Endothelial cell of umbilical vein (primary cell): ENCODE data around the gene SNCAIP. TPM values are rescaled to one million over a fixed set of nuclear protein-coding genes. Genes with fewer than 3 reads are reported as not detected.

Experiments used
- BruUV-seq: library from RNA; stranded (reverse); fragments of 400-500 nt; replicated peaks from 2 replicates; lab custom pipeline; 2021; lab: Mats Ljungman, UMichigan
- CTCF ChIA-PET: fragments of 300-600, 350-600 bp; sonication (Branson Sonifier 250); formaldehyde crosslinking; loops from one replicate; lab custom pipeline; 2021; ENCODE audit warnings: antibody characterized with exemption, inconsistent platforms; lab: Charles Lee
- POLR2A ChIA-PET: fragments of 300-600, 350-600 bp; sonication (Branson Sonifier 250); formaldehyde crosslinking; loops from one replicate; lab custom pipeline; 2021; ENCODE audit warnings: antibody characterized with exemption, inconsistent platforms; lab: Charles Lee
- DNase-seq: peaks from one replicate; pipeline ENCODE4 v3.0.0-alpha.2; 2011; ENCODE audit warnings: low read depth, low spot score
- FAIRE-seq: peaks from 2 replicates; lab custom pipeline; 2011; peaks lifted over from hg19 to GRCh38; lab: Jason Lieb, UNC
- H2AFZ ChIP-seq: 2 replicates; pipeline ENCODE4 v1.6.0; 2012; ENCODE audit warnings: low read depth, low read length, control low read depth, inconsistent platforms
- H3K27ac ChIP-seq: 2 replicates; pipeline ENCODE4 v1.5.1; 2011; ENCODE audit warnings: low read depth, mild to moderate bottlenecking, control low read depth, low read length, moderate library complexity; ENCODE audit not compliant: insufficient read depth
- H3K27me3 ChIP-seq, 2 experiments: 2 replicates each; pipeline versions ENCODE4 v1.6.0 to v1.6.1; 2011; ENCODE audit warnings: low read length in 2 of 2, mixed read lengths in 1 of 2; ENCODE audit not compliant: control insufficient read depth in 2 of 2, insufficient read depth in 2 of 2
- H3K36me3 ChIP-seq, 2 experiments: 2 replicates in 1 of 2; 3 replicates in 1 of 2; pipeline ENCODE4 v1.5.1; 2011; ENCODE audit warnings: low read length in 2 of 2, mild to moderate bottlenecking in 1 of 2, moderate library complexity in 1 of 2; ENCODE audit not compliant: control insufficient read depth in 2 of 2, insufficient read depth in 2 of 2; ENCODE audit errors: extremely low read depth in 1 of 2
- H3K4me1 ChIP-seq: 3 replicates; pipeline ENCODE4 v1.5.1; 2011; ENCODE audit warnings: mild to moderate bottlenecking, low read length; ENCODE audit not compliant: control insufficient read depth, insufficient read depth; ENCODE audit errors: extremely low read depth
- H3K4me2 ChIP-seq: 2 replicates; pipeline ENCODE4 v1.6.1; 2011; ENCODE audit warnings: low read length, control low read depth, mixed read lengths; ENCODE audit not compliant: insufficient read depth
- H3K4me3 ChIP-seq, 3 experiments: fragments of 200-600 bp in 1 of 3; sonication (generic), shearing (Covaris generic) in 1 of 3; replicated peaks in 1 of 3; 2 replicates each; pipeline ENCODE4 v1.5.1; 2011 to 2016; ENCODE audit warnings: control low read depth in 3 of 3, low read length in 3 of 3, mild to moderate bottlenecking in 2 of 3, inconsistent platforms in 1 of 3, low read depth in 1 of 3, moderate library complexity in 1 of 3; ENCODE audit not compliant: insufficient read depth in 1 of 3
- H3K79me2 ChIP-seq: 2 replicates; pipeline ENCODE4 v1.6.0; 2012; ENCODE audit warnings: low read length, inconsistent platforms; ENCODE audit not compliant: control insufficient read depth, insufficient read depth
- H3K9ac ChIP-seq: replicated peaks from 2 replicates; pipeline ENCODE3; 2011; ENCODE audit warnings: low read length, control low read depth; ENCODE audit not compliant: insufficient read depth; ENCODE audit errors: extremely low read depth
- H3K9me1 ChIP-seq: replicated peaks from 3 replicates; pipeline ENCODE4 v1.6.0; 2011; ENCODE audit warnings: mild to moderate bottlenecking, low read length; ENCODE audit not compliant: control insufficient read depth, insufficient read depth; ENCODE audit errors: extremely low read depth
- H3K9me3 ChIP-seq: replicated peaks from 2 replicates; pipeline ENCODE4 v1.5.1; 2012; ENCODE audit warnings: low read length, inconsistent platforms; ENCODE audit not compliant: control insufficient read depth, insufficient read depth
- H4K20me1 ChIP-seq: replicated peaks from 2 replicates; pipeline ENCODE3; 2011; ENCODE audit warnings: mild to moderate bottlenecking, low read length; ENCODE audit not compliant: control insufficient read depth, insufficient read depth; ENCODE audit errors: extremely low read depth
- EZH2 ChIP-seq: IDR thresholded peaks from 2 replicates; pipeline ENCODE4 v1.6.1; 2012; ENCODE audit warnings: borderline replicate concordance, low read depth, mild to moderate bottlenecking, moderate library complexity, low read length, inconsistent platforms; ENCODE audit not compliant: severe bottlenecking
- FOS ChIP-seq: IDR thresholded peaks from 2 replicates; pipeline ENCODE4 v1.6.1; 2011; ENCODE audit warnings: mild to moderate bottlenecking, low read length, moderate library complexity, borderline replicate concordance; ENCODE audit not compliant: insufficient read depth
- GATA2 ChIP-seq: IDR thresholded peaks from 2 replicates; pipeline ENCODE4 v1.7.0; 2011; ENCODE audit warnings: low read depth, mild to moderate bottlenecking, moderate library complexity, mixed read lengths, low read length; ENCODE audit not compliant: insufficient read length, insufficient read depth
- JUN ChIP-seq: IDR thresholded peaks from 2 replicates; pipeline ENCODE4 v1.6.1; 2011; ENCODE audit warnings: borderline replicate concordance, low read depth; ENCODE audit not compliant: insufficient read length, insufficient read depth
- MYC ChIP-seq: IDR thresholded peaks from one replicate; pipeline ENCODE4 v1.6.1; 2011; ENCODE audit warnings: mild to moderate bottlenecking, low read depth, low read length
- POLR2A ChIP-seq: IDR thresholded peaks from 2 replicates; pipeline ENCODE4 v1.6.1; 2012; ENCODE audit warnings: low read depth, mild to moderate bottlenecking, control low read depth, low read length
- POLR2AphosphoS5 ChIP-seq: IDR thresholded peaks from 2 replicates; pipeline ENCODE4 v1.6.1; 2012; ENCODE audit warnings: low read depth, mild to moderate bottlenecking, control low read depth, low read length, moderate library complexity; ENCODE audit not compliant: insufficient read depth
- dilution Hi-C: fragments of 300-500 bp; cut with MboI; formaldehyde crosslinking; loops from one replicate; pipeline ENCODE4 v1.15.0; 2019; ENCODE audit warnings: low sequenced_read_pairs; ENCODE audit not compliant: extremely low pct_ligation_motif_present
- intact Hi-C: fragments of 100-400 bp; cut with micrococcal nuclease; formaldehyde crosslinking; loops from one replicate; pipeline ENCODE4 v1.10.0; 2022
- polyA plus RNA-seq, 4 experiments: library from polyadenylated mRNA; depleted of rRNA in 3 of 4; stranded (reverse) in 3 of 4; unstranded in 1 of 4; fragments of >200 nt; gene quantifications; 2 replicates each; pipeline versions ENCODE4 v1.2.1 to v1.2.3, GENCODE V29; 2011 to 2012; ENCODE audit warnings: missing spikeins in 1 of 4
- total RNA-seq: library from RNA; stranded (reverse); gene quantifications from 2 replicates; pipeline ENCODE4 v1.2.3, GENCODE V29; 2021
- TF ChIP-seq, protein P1 (sequence below), 2 donors: IDR thresholded peaks; 1 replicate in 1 of 2; 2 replicates in 1 of 2; pipeline ENCODE4 v1.5.1; 2011; ENCODE audit warnings: low read length in 2 of 2, mild to moderate bottlenecking in 2 of 2, moderate library complexity in 2 of 2, control low read depth in 1 of 2, inconsistent platforms in 1 of 2, low read depth in 1 of 2; ENCODE audit not compliant: insufficient read depth in 1 of 2; ENCODE audit errors: extremely low read depth in 1 of 2
- TF ChIP-seq, protein P2 (sequence below): IDR thresholded peaks from 2 replicates; pipeline ENCODE4 v1.6.1; 2011; ENCODE audit not compliant: insufficient read depth, insufficient read length

The SNCAIP gene
- total and polyA plus RNA-seq, 2 donors (not counting 3 experiments of a cell fraction or from before 2014, with no cell fraction given) = 13.1 to 42.0 TPM

DNA sequence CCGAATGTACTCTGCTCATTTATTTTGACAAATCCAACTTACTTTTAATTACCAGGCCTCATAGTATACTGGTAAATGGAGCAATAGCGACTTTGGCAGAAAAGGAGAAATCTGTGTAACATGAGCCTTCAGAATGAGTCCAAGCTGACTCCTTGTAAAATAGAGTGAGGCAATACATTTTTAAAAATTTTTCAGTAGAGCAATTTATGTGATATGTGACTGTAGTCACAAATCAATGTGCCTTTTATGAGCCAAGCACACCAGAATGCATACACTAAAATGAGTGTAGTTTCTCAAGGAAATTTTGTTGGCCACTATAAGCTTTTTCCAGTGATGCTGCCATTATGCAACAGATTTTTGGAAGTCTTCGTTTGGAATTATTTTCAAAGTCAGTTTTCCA is 73.8 kb downstream of the SNCAIP start:
- intact Hi-C loops (no loop called here), dilution Hi-C loops (no loop called here)
- Histone ChIP-seq H3K4me2 (no peak overlapping the region), H2AFZ (no peak overlapping the region), H3K9me3 (no peaks in the 10 kb centered on the region), H3K79me2 (no peaks in the 10 kb centered on the region), H3K36me3 (no peaks in the 10 kb centered on the region), H4K20me1 (no peaks in the 10 kb centered on the region), H3K9me1 (no peaks in the 10 kb centered on the region), H3K27ac (no peak overlapping the region), H3K9ac (no peak overlapping the region), H3K4me1 (no peaks in the 10 kb centered on the region), H3K4me3 (no peak overlapping the region), H3K27me3 (no peaks in the 10 kb centered on the region)
- DNase-seq = no peak
- TF ChIP-seq EZH2 (no peak), FOS (no peak), POLR2AphosphoS5 (no peak), POLR2A (no peak)
- TF ChIP-seq, protein P1, sequence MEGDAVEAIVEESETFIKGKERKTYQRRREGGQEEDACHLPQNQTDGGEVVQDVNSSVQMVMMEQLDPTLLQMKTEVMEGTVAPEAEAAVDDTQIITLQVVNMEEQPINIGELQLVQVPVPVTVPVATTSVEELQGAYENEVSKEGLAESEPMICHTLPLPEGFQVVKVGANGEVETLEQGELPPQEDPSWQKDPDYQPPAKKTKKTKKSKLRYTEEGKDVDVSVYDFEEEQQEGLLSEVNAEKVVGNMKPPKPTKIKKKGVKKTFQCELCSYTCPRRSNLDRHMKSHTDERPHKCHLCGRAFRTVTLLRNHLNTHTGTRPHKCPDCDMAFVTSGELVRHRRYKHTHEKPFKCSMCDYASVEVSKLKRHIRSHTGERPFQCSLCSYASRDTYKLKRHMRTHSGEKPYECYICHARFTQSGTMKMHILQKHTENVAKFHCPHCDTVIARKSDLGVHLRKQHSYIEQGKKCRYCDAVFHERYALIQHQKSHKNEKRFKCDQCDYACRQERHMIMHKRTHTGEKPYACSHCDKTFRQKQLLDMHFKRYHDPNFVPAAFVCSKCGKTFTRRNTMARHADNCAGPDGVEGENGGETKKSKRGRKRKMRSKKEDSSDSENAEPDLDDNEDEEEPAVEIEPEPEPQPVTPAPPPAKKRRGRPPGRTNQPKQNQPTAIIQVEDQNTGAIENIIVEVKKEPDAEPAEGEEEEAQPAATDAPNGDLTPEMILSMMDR (IDR thresholded peaks at IDR 0.05; ENCODE audit: extremely low read depth in 1 of 2, insufficient read depth in 1 of 2, low read depth in 1 of 2, low read length in 2 of 2) = no peak
- FAIRE-seq = no peak
- POLR2A ChIA-PET = no interaction called here
- BruUV-seq = no TSS peak
- CTCF ChIA-PET = interaction anchor here (0.8 kb wide), 1 partner anchor 14 kb away, joined by 3 read pairs; no protein-coding TSS in a partner anchor

- dilution Hi-C loops (no loop called here), intact Hi-C loops (no loop called here)
- FAIRE-seq (no peak), DNase-seq (no peak)
- H3K27me3 ChIP-seq = no peaks in the 10 kb centered on the region
- H3K4me3 ChIP-seq = no peak overlapping the region
- H3K27ac ChIP-seq = no peak overlapping the region
- no peak overlapping the region for H2AFZ ChIP-seq
- no peak overlapping the region for H3K4me2 ChIP-seq
- H4K20me1 ChIP-seq = no peaks in the 10 kb centered on the region
- no peak for TF ChIP-seq JUN
- no peak for TF ChIP-seq EZH2
- TF ChIP-seq, protein P2, sequence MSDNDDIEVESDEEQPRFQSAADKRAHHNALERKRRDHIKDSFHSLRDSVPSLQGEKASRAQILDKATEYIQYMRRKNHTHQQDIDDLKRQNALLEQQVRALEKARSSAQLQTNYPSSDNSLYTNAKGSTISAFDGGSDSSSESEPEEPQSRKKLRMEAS = no peak
- no peak for TF ChIP-seq MYC
- no peak for TF ChIP-seq FOS
- TF ChIP-seq POLR2A = no peak
- TF ChIP-seq, protein P1 (IDR thresholded peaks at IDR 0.05; ENCODE audit: extremely low read depth in 1 of 2, insufficient read depth in 1 of 2, low read depth in 1 of 2, low read length in 2 of 2) = no peak
- TF ChIP-seq POLR2AphosphoS5 = no peak
- no peak for TF ChIP-seq GATA2
- no peaks in the 10 kb centered on the region for H3K79me2 ChIP-seq
- H3K9me3 ChIP-seq = no peaks in the 10 kb centered on the region
- H3K36me3 ChIP-seq = no peaks in the 10 kb centered on the region
- no peaks in the 10 kb centered on the region for H3K9me1 ChIP-seq
- no TSS peak for BruUV-seq
- ChIA-PET POLR2A (no interaction called here), CTCF (no interaction called here)
- H3K4me1 ChIP-seq = no peaks in the 10 kb centered on the region
- no peak overlapping the region for H3K9ac ChIP-seq
Observed at GRCh38 chr5:122390154-122390553, 78.1 kb downstream of the SNCAIP start.
